Astrocyte (in vitro differentiated cells and primary cell): Measurements from ENCODE around the gene MTNR1B. TPM values are rescaled to one million over a fixed set of nuclear protein-coding genes. Genes with fewer than 3 reads are reported as not detected.

Source experiments
- DNase-seq: peaks from one replicate; pipeline ENCODE4 v3.0.0-alpha.2; 2010; ENCODE audit warnings: low read depth
- FAIRE-seq: peaks from 2 replicates; lab custom pipeline; 2011; peaks lifted over from hg19 to GRCh38; lab: Jason Lieb, UNC
- H2AFZ ChIP-seq: 2 replicates; pipeline ENCODE4 v1.6.0; 2012; ENCODE audit warnings: low read depth, low read length, inconsistent platforms
- H3K27ac ChIP-seq: 2 replicates; pipeline ENCODE4 v1.5.1; 2011; ENCODE audit warnings: low read depth, low read length, inconsistent platforms
- H3K27me3 ChIP-seq: 2 replicates; pipeline ENCODE4 v1.6.0; 2011; ENCODE audit warnings: low read length, inconsistent platforms; ENCODE audit not compliant: insufficient read depth
- H3K36me3 ChIP-seq: 2 replicates; pipeline ENCODE4 v1.5.1; 2011; ENCODE audit warnings: low read length, inconsistent platforms; ENCODE audit not compliant: insufficient read depth
- H3K4me1 ChIP-seq: 2 replicates; pipeline ENCODE4 v1.5.1; 2011; ENCODE audit warnings: low read length, inconsistent platforms; ENCODE audit not compliant: insufficient read depth
- H3K4me2 ChIP-seq: 2 replicates; pipeline ENCODE4 v1.6.0; 2012; ENCODE audit warnings: low read length, inconsistent platforms
- H3K4me3 ChIP-seq: 2 replicates; pipeline ENCODE4 v1.5.1; 2011; ENCODE audit warnings: low read depth, mild to moderate bottlenecking, low read length, inconsistent platforms; ENCODE audit not compliant: insufficient read depth
- H3K79me2 ChIP-seq: 2 replicates; pipeline ENCODE4 v1.6.0; 2012; ENCODE audit warnings: mild to moderate bottlenecking, low read length, inconsistent platforms; ENCODE audit not compliant: insufficient read depth
- H3K9ac ChIP-seq: 2 replicates; pipeline ENCODE4 v1.6.0; 2012; ENCODE audit warnings: mild to moderate bottlenecking, low read length, inconsistent platforms
- H3K9me3 ChIP-seq: 2 replicates; pipeline ENCODE4 v1.5.1; 2012; ENCODE audit warnings: low read depth, mild to moderate bottlenecking, low read length, inconsistent platforms; ENCODE audit not compliant: insufficient read depth
- H4K20me1 ChIP-seq: 2 replicates; pipeline ENCODE4 v1.6.0; 2012; ENCODE audit warnings: low read length, inconsistent platforms; ENCODE audit not compliant: insufficient read depth
- H3K27ac Mint-ChIP-seq: one replicate; pipeline ENCODE4 v1.8.0; 2021; ENCODE audit warnings: mild to moderate bottlenecking, mixed read lengths; ENCODE audit not compliant: unreplicated experiment
- H3K27me3 Mint-ChIP-seq: one replicate; pipeline ENCODE4 v1.8.0; 2021; ENCODE audit warnings: low read depth, mixed read lengths; ENCODE audit not compliant: unreplicated experiment
- H3K36me3 Mint-ChIP-seq: one replicate; pipeline ENCODE4 v1.8.0; 2021; ENCODE audit warnings: low read depth, mixed read lengths; ENCODE audit not compliant: unreplicated experiment
- H3K4me1 Mint-ChIP-seq: one replicate; pipeline ENCODE4 v1.8.0; 2021; ENCODE audit warnings: low read depth, mixed read lengths; ENCODE audit not compliant: unreplicated experiment
- H3K4me3 Mint-ChIP-seq: one replicate; pipeline ENCODE4 v1.8.0; 2021; ENCODE audit warnings: mild to moderate bottlenecking, moderate library complexity, mixed read lengths; ENCODE audit not compliant: unreplicated experiment
- H3K9me3 Mint-ChIP-seq: one replicate; pipeline ENCODE4 v1.8.0; 2021; ENCODE audit warnings: mild to moderate bottlenecking, mixed read lengths; ENCODE audit not compliant: unreplicated experiment
- EZH2 ChIP-seq: IDR thresholded peaks from 2 replicates; pipeline ENCODE4 v1.6.1; 2012; ENCODE audit warnings: mild to moderate bottlenecking, low read length, inconsistent platforms; ENCODE audit not compliant: insufficient read depth
- total RNA-seq: library from RNA; stranded (reverse); gene quantifications from 2 replicates; pipeline ENCODE4 v1.2.1, GENCODE V29; 2021
- TF ChIP-seq, protein P1 (sequence below): IDR thresholded peaks from 2 replicates; pipeline ENCODE4 v1.5.1; 2011; ENCODE audit warnings: low read depth, mild to moderate bottlenecking, inconsistent platforms, low read length, moderate library complexity; ENCODE audit not compliant: insufficient read depth

MTNR1B gene
- total RNA-seq, 1 donor from 2014 or later: not detected

DNA sequence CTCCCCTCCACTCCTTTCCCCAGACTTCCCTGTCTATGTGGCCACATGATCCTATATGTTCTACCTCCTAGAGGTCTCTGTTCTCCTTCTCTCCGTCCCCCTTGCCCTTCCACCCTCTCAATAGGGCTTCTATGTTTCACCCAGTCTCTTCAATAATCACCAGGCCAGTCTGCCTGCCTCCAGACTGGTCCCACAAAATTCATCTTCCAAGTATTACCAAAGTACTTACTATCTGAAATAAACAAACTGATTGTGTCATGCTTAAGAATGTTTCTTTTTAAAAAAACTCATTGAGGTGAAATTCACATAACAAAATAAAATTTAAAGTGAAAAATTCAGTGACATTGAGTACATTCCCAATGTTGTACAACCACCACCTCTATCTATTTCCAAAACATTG, 44.2 kb downstream of the MTNR1B start:
- H3K4me2 ChIP-seq: no peak overlapping the region
- no peaks in the 10 kb centered on the region for H3K27me3 ChIP-seq
- no peak overlapping the region for H3K9ac ChIP-seq
- H3K27me3 Mint-ChIP-seq: no peaks in the 10 kb centered on the region
- H3K4me3 ChIP-seq: no peak overlapping the region
- no peak for DNase-seq
- TF ChIP-seq, protein P1, sequence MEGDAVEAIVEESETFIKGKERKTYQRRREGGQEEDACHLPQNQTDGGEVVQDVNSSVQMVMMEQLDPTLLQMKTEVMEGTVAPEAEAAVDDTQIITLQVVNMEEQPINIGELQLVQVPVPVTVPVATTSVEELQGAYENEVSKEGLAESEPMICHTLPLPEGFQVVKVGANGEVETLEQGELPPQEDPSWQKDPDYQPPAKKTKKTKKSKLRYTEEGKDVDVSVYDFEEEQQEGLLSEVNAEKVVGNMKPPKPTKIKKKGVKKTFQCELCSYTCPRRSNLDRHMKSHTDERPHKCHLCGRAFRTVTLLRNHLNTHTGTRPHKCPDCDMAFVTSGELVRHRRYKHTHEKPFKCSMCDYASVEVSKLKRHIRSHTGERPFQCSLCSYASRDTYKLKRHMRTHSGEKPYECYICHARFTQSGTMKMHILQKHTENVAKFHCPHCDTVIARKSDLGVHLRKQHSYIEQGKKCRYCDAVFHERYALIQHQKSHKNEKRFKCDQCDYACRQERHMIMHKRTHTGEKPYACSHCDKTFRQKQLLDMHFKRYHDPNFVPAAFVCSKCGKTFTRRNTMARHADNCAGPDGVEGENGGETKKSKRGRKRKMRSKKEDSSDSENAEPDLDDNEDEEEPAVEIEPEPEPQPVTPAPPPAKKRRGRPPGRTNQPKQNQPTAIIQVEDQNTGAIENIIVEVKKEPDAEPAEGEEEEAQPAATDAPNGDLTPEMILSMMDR: no peak
- no peak for TF ChIP-seq EZH2
- no peak overlapping the region for H3K4me3 Mint-ChIP-seq
- H4K20me1 ChIP-seq: no peaks in the 10 kb centered on the region
- no peaks in the 10 kb centered on the region for H3K36me3 ChIP-seq
- no peak overlapping the region for H2AFZ ChIP-seq
- no peak for FAIRE-seq
- peaks cover 4% of the 10 kb centered on the region for H3K4me1 Mint-ChIP-seq
- H3K27ac Mint-ChIP-seq: no peak overlapping the region
- no peaks in the 10 kb centered on the region for H3K79me2 ChIP-seq
- no peaks in the 10 kb centered on the region for H3K4me1 ChIP-seq
- peaks cover 2% of the 10 kb centered on the region for H3K36me3 Mint-ChIP-seq
- H3K27ac ChIP-seq: no peak overlapping the region
- H3K9me3 ChIP-seq: no peaks in the 10 kb centered on the region
- peaks cover 2% of the 10 kb centered on the region for H3K9me3 Mint-ChIP-seq

DNA sequence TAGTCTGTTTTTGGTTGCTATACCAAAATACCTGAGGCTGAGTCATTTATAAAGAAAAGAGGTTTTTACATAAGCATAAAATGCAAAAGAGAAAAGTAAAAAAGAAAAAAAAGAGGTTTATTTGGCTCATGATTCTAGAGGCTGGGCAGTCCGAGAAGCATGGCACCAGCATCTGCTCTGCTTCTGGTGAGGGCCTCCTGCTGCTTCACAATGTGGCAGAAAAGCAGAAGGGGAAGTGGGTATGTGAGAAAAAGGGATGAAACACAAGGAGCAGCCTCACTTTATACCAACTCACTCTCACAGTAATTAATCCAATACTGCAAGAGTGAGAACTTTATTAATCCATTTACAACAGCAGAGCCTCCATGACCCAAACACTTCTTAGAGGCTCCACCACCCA, 47.1 kb downstream of the MTNR1B start:
- Histone ChIP-seq H3K4me3 (no peak overlapping the region), H4K20me1 (no peaks in the 10 kb centered on the region), H3K4me1 (peaks cover 19% of the 10 kb centered on the region), H3K9ac (no peak overlapping the region), H3K4me2 (no peak overlapping the region), H3K9me3 (no peaks in the 10 kb centered on the region), H3K36me3 (no peaks in the 10 kb centered on the region), H3K79me2 (no peaks in the 10 kb centered on the region), H3K27me3 (no peaks in the 10 kb centered on the region), H3K27ac (no peak overlapping the region), H2AFZ (no peak overlapping the region)
- FAIRE-seq (peak; percentile 32), DNase-seq (no peak)
- TF ChIP-seq EZH2: no peak
- TF ChIP-seq, protein P1: no peak
- Mint-ChIP-seq H3K4me1 (peaks cover 23% of the 10 kb centered on the region), H3K36me3 (peaks cover 2% of the 10 kb centered on the region), H3K27me3 (no peaks in the 10 kb centered on the region), H3K9me3 (peaks cover 2% of the 10 kb centered on the region), H3K4me3 (no peak overlapping the region), H3K27ac (no peak overlapping the region)

DNA sequence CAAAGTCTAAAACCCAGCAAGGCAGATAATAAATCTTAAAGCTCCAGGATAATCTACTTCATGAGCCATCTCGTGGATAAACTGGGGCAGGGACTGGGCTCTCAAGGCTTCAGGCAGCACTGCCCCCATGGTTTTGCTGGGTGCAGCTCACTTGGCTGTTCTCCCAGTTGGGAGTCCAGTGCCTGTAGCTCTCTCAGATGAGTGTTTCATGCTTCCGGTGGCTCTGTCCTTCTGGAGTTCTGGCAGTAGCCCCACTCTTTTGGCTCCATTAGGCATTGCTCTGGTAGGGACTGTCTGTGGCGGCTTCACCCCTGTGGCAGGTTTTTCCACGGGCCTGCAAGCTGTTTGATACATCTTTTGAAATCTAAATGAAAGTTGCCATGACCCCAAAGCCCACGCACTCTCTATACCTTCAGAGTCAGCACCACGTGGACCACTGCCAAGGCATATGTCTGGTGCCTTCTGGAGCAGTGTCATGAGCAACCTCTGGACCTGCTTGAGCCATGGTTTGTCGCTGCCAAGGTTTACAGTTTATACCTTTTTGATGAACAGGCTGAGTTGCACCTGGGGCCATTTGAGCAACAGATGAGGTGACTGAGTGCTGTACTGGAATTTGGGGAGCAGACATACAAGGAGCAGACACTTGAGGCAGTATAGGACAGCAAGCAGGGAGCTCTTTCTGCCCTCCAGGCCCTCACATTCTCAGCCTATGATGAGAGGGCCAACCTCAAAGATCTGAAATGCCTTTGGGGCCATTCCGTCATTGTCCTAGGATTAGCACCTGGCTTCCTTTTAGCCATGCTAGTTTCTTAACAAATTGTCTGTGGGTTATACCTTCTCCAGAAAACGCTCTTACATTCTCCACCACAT, 48.6 kb downstream of the MTNR1B start:
- H3K4me3 Mint-ChIP-seq: no peak overlapping the region
- Histone ChIP-seq H3K36me3 (no peaks in the 10 kb centered on the region), H3K4me2 (no peak overlapping the region), H2AFZ (no peak overlapping the region), H3K9me3 (no peaks in the 10 kb centered on the region), H3K79me2 (no peaks in the 10 kb centered on the region), H3K27me3 (no peaks in the 10 kb centered on the region), H3K27ac (no peak overlapping the region), H4K20me1 (no peaks in the 10 kb centered on the region), H3K9ac (no peak overlapping the region), H3K4me3 (no peak overlapping the region), H3K4me1 (peaks cover 19% of the 10 kb centered on the region)
- FAIRE-seq (no peak), DNase-seq (peak; percentile 75)
- no peaks in the 10 kb centered on the region for H3K27me3 Mint-ChIP-seq
- peaks cover 23% of the 10 kb centered on the region for H3K4me1 Mint-ChIP-seq
- H3K9me3 Mint-ChIP-seq: peaks cover 2% of the 10 kb centered on the region
- TF ChIP-seq, protein P1: no peak
- TF ChIP-seq EZH2: no peak
- H3K27ac Mint-ChIP-seq: no peak overlapping the region
- H3K36me3 Mint-ChIP-seq: peaks cover 2% of the 10 kb centered on the region
